Adrenal gland (tissue), 12 donors: ENCODE results near the gene DYNC1LI1. TPM values are rescaled to one million over a fixed set of nuclear protein-coding genes. Genes with fewer than 3 reads are reported as not detected.

ENCODE experiments used
- DNase-seq, 7 donors: peaks; one replicate each; pipeline ENCODE4 v3.0.0-alpha.2; 2019 to 2020
- H3K27ac ChIP-seq, 5 donors: fragments of 200-600 bp; sonication (generic) in 4 of 5; 1 replicate in 3 of 5; 2 replicates in 2 of 5; pipeline versions ENCODE4 v1.5.1 to v1.8.0; 2016 to 2020; ENCODE audit warnings: mild to moderate bottlenecking in 1 of 5
- H3K27me3 ChIP-seq: fragments of 200-600 bp; 2 replicates; pipeline ENCODE4 v1.8.0; 2021
- H3K36me3 ChIP-seq, 2 donors: fragments of 200-600 bp; replicated peaks in 1 of 2; 1 replicate in 1 of 2; 2 replicates in 1 of 2; pipeline versions ENCODE4 v1.5.1 to v1.8.0; 2018 to 2022
- H3K4me1 ChIP-seq, 2 donors: fragments of 200-600 bp; replicated peaks in 1 of 2; 1 replicate in 1 of 2; 2 replicates in 1 of 2; pipeline versions ENCODE4 v1.5.1 to v1.8.0; 2018 to 2021
- H3K4me3 ChIP-seq, 4 donors: fragments of 200-600 bp; sonication (generic) in 3 of 4; one replicate each; pipeline ENCODE4 v1.5.1; 2016 to 2018
- H3K9me3 ChIP-seq, 3 donors: fragments of 200-600 bp; sonication (generic) in 1 of 3; replicated peaks in 1 of 3; 1 replicate in 2 of 3; 2 replicates in 1 of 3; pipeline versions ENCODE4 v1.5.1 to v1.8.0; 2016 to 2021
- CTCF ChIP-seq, 6 experiments: fragments of 450-650 bp in 4 of 6; fragments of 200-600 bp in 2 of 6; sonication (generic) in 1 of 6; IDR thresholded peaks; 1 replicate in 5 of 6; 2 replicates in 1 of 6; pipeline versions ENCODE4 v1.5.1 to v1.8.0; 2016 to 2021; ENCODE audit warnings: antibody characterized with exemption in 6 of 6, mild to moderate bottlenecking in 2 of 6, moderate library complexity in 1 of 6
- POLR2A ChIP-seq, 2 donors: fragments of 450-650 bp; IDR thresholded peaks; one replicate each; pipeline ENCODE4 v1.6.1; 2017; ENCODE audit warnings: antibody characterized with exemption in 2 of 2, mild to moderate bottlenecking in 2 of 2, moderate library complexity in 1 of 2
- WGBS, 4 donors: extraction: QIAGEN DNeasy Blood & Tissue Kit in 2 of 4; methylation state at CpG; one replicate each; pipeline versions ENCODE4 v1.1.5 to v1.1.7; 2013 to 2017; 5-methylcytosine and 5-hydroxymethylcytosine counted together
- intact Hi-C, 2 donors: fragments of 100-400 bp; cut with DNase I; formaldehyde crosslinking; loops; one replicate each; pipeline versions ENCODE4 v1.14.1 to v1.15.0; 2022 to 2023
- polyA plus RNA-seq, 3 donors: library from polyadenylated mRNA; stranded (reverse); fragments of 200-250 nt in 2 of 3; fragments of 350-450 nt in 1 of 3; fragmentation: Illumina TruSeq in 1 of 3; extraction: RNeasy Lipid Tissue Mini Kit (QIAGEN cat#74804) in 1 of 3; gene quantifications; one replicate each; pipeline ENCODE4 v1.2.3, GENCODE V29; 2013 to 2014
- total RNA-seq, 9 donors: library from RNA; depleted of rRNA in 4 of 9; stranded (reverse); fragments of >200 nt in 4 of 9; fragments of 120-200 nt in 1 of 9; fragmentation: NEBNext Ultra II Directional in 1 of 9; extraction: Animal tissue kit (Norgen Biotek cat#: 25700) in 1 of 9; gene quantifications; one replicate each; pipeline versions ENCODE4 v1.1.0 to v1.2.4, GENCODE V29; 2013 to 2023
- donor health status: healthy with polysubstance abuse.
- donor health status: Bipolar disorder and iron deficiency.
- donor health status: DM: yes; HTN: yes; CAD: no.
- donor health status: DM: no; HTN: no; CAD: no.
- donor health status: DM: no; HTN: no; CAD: no.
- donor health status: DM: yes; HTN: yes; CAD: no.

The DYNC1LI1 gene
- total and polyA plus RNA-seq, 12 donors = 9.8 to 63.7 (median 18.1) TPM

- H3K9me3 ChIP-seq = no peaks in the 10 kb centered on the region
- H3K27ac ChIP-seq = peak overlapping the region; percentile 65 to 100 (median 97)
- TF ChIP-seq POLR2A (IDR thresholded peaks at IDR 0.05) (no peak), CTCF (IDR thresholded peaks at IDR 0.05) (no peak)
- intact Hi-C loops = no loop called here
- H3K36me3 ChIP-seq = no peaks in the 10 kb centered on the region
- peak overlapping the region; percentile 37 to 94 (median 79) for H3K4me3 ChIP-seq
- peaks cover 5 to 24% of the 10 kb centered on the region in 2 donors for H3K4me1 ChIP-seq
- peak in 6 of 7 donors; percentile 55 to 76 (median 60) for DNase-seq
- WGBS, 4 donors = 1 to 5% (median 3%) methylated on average over 17 to 40 of the region's 40 CpGs
- H3K27me3 ChIP-seq = no peaks in the 10 kb centered on the region
Observed at GRCh38 chr3:32569540-32570420, 878 bp downstream of the DYNC1LI1 start.

- H3K9me3 ChIP-seq = no peaks in the 10 kb centered on the region
- peaks cover 5 to 24% of the 10 kb centered on the region in 2 donors for H3K4me1 ChIP-seq
- H3K4me3 ChIP-seq = peak overlapping the region in 2 of 4 donors; percentile 75 to 94
- intact Hi-C loops = no loop called here
- WGBS, 4 donors = 89 to 95% (median 92%) methylated on average over 2 of the region's 2 CpGs
- no peaks in the 10 kb centered on the region for H3K36me3 ChIP-seq
- no peaks in the 10 kb centered on the region for H3K27me3 ChIP-seq
- no peak for DNase-seq
- peak overlapping the region in 1 of 5 donors; percentile 97 for H3K27ac ChIP-seq
- TF ChIP-seq CTCF (IDR thresholded peaks at IDR 0.05) (no peak), POLR2A (IDR thresholded peaks at IDR 0.05) (no peak)
Observed at GRCh38 chr3:32568953-32569352, 1.7 kb downstream of the DYNC1LI1 start.

- no peak for DNase-seq
- Histone ChIP-seq H3K4me1 (peaks cover 0 to 16% of the 10 kb centered on the region in 2 donors), H3K9me3 (no peaks in the 10 kb centered on the region), H3K36me3 (no peaks in the 10 kb centered on the region), H3K27me3 (no peaks in the 10 kb centered on the region), H3K27ac (no peak overlapping the region), H3K4me3 (no peak overlapping the region)
- TF ChIP-seq CTCF (IDR thresholded peaks at IDR 0.05) (no peak), POLR2A (IDR thresholded peaks at IDR 0.05) (no peak)
- WGBS, 4 donors = 93 to 100% (median 98%) methylated on average over 1 of the region's 1 CpG
- intact Hi-C loops = no loop called here
Observed at GRCh38 chr3:32564195-32564594, 6.5 kb downstream of the DYNC1LI1 start.

- Histone ChIP-seq H3K4me1 (peaks cover 0 to under 1% of the 10 kb centered on the region in 2 donors), H3K4me3 (no peak overlapping the region), H3K27ac (no peak overlapping the region), H3K9me3 (no peaks in the 10 kb centered on the region), H3K27me3 (no peaks in the 10 kb centered on the region), H3K36me3 (no peaks in the 10 kb centered on the region)
- DNase-seq = no peak
- 95 to 98% (median 97%) methylated on average over 7 of the region's 7 CpGs for WGBS, 4 donors
- TF ChIP-seq POLR2A (IDR thresholded peaks at IDR 0.05) = no peak
- TF ChIP-seq CTCF (IDR thresholded peaks at IDR 0.05) = no peak
- intact Hi-C loops = no loop called here
Observed at GRCh38 chr3:32562640-32563039, 8.0 kb downstream of the DYNC1LI1 start.
